Hippocampal formation (tissue), 2 donors: ENCODE measurements around the gene NOS3.

Source experiments
- DNase-seq, 2 donors: peaks; one replicate each; lab custom pipeline; 2025; lab: John Stamatoyannopoulos, UW

Gene NOS3

DNA sequence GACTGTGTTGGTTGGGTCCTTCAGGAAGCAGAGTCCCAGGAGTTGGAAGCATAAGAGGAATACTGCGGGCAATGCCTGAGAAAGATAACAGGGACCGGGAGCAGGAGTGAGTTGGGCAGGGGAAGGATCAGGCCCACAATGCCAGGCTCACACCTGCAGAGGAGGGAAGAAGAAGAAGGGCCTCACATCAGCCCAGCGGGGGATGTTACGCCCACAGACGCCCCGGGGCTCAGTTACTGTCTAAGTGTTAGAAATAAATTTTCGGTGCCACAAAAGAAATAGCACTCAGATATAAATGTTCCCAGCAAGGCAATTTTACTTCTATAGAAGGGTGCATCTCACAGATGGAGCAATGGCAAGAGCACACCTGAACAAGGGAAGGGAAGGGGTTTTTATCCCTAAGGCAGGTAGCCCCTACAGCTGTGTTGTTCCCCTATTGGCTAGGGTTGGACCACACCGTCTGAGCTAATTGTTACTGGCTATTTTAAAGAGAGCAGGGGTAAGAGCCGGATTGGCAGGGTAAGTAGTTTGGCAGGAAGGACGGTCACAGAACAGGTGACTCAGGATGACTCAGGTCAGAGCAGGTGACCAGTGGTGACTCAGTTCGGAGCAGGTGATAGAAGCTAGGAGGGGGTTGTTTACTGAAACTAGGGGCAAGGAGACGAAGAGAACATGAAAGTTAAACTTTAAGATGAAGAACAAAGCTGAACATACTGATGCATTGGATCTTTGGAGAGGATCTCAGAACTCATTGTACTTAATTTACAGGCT is at the start of gene NOS3:
NOS3 (plus strand) TSS at position 602 of the 771 bp plus-strand sequence. CDS start 2,787 bp downstream, outside the sequence.
- DNase-seq = no peak

DNA sequence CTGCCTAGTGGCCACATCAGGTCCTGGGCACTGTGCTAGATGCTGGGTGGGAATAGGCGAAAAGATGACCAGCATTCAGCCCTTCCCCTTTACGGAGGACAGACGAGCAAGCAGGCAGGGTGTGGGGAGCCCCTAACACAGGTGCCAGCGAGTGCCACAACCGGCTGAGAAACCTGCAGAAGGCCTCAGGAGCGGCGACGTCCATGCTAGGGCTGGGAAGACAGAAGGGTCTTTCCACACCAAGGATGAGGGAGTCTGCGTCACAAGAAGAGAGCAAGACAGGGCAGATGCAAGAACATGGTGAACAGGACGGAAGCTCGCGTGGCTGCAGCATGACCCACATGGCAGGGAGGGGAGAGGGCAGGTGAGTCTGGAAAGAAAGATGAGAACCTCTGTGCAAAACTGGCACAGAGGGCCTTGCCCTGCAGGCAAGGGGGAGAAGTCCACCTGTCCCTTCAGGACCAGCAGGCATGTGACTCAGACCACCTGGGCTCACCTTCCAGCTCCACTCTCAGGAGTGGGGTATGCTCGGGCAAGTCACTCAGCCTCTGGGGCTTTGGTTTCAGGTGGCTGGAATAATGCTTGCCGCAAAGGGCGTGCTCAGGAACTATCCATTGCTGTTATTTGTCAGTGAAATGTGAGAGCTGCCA is 49.3 kb upstream of the NOS3 start:
- DNase-seq = no peak

DNA sequence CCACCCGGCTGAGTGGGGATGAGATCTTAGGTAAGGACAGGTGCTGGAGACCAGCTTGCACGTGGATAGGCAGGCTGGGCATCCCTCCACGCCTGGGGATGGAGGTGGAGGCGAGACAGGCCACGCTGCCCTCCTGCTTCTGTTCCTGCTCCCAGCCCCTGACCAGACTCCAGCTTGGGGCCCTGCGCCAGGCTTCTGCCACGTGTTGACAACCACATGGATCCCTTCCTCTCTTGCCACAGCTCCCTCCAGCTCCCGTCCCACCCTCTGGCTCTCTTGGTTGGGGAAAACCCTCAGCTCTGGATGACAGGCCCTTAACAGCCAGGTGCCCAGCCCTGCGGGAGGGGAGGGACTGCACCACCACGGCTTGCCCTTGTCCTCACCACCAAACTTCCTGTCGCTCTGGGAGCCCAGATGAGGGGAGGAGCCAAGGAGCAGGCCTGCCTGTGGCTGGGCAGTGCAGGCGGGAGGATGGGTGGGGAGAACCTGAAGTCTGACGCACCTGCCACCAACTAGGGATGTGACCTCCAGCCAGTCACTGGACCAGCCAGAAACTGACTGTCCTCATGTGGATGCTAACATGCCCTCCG is 48.7 kb upstream of the NOS3 start:
- DNase-seq = peak in 1 of 2 donors; percentile 7

DNA sequence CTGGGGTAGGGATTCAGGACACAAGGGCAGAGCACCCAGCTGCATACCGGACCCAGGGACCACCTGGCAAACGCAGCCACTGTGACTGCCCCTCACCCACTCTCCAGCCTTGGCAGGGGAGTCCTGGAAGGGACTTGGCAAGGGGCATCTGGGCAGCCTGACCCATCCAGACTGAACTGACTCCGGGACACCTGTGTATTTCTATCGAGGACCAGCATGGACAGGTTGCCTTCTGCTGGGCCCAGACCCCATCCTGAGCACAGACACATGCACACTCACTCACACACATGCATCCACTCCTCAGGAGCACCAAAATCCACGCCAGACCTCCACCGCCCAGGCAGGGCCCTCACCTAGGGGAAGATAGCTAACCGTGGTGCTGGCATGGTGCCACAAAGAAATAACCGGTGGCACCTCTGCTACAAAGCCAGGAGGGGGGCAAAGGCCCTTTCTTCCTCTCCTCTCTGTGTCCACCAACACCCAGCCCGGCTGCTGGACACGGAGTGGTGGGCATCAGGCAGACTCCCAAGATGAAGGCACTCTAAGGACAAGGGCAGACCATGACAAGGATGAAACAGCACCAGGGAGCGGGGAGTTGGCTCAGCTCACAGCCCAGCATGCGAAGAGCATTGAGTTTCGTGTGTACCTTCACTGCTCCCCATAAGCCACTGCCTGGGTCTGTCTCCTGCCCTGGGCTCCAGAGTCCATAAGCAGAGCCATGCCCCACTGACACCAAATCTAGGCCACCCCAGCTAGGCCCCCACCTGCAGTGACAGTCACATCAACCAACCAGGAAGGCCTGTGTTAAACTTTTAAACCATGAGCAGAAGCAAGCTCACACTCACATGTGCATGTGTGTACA is 48.0 kb upstream of the NOS3 start:
- no peak for DNase-seq

DNA sequence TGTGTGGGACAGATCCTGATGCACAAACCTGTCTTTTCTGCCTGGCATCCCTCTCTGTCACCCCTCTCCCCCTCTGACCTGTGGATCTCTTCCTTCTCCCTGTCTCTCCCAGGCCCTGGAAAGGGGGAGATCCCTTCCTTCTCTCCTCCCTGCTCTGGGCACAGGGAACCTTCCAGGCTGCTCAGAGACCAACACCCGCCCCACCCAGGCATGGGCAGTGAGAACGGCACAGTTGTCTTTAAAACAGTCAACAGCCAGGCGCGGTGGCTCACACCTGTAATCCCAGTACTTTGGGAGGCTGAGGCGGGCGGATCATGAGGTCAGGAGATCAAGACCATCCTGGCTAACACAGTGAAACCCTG is 47.4 kb upstream of the NOS3 start:
- no peak for DNase-seq

DNA sequence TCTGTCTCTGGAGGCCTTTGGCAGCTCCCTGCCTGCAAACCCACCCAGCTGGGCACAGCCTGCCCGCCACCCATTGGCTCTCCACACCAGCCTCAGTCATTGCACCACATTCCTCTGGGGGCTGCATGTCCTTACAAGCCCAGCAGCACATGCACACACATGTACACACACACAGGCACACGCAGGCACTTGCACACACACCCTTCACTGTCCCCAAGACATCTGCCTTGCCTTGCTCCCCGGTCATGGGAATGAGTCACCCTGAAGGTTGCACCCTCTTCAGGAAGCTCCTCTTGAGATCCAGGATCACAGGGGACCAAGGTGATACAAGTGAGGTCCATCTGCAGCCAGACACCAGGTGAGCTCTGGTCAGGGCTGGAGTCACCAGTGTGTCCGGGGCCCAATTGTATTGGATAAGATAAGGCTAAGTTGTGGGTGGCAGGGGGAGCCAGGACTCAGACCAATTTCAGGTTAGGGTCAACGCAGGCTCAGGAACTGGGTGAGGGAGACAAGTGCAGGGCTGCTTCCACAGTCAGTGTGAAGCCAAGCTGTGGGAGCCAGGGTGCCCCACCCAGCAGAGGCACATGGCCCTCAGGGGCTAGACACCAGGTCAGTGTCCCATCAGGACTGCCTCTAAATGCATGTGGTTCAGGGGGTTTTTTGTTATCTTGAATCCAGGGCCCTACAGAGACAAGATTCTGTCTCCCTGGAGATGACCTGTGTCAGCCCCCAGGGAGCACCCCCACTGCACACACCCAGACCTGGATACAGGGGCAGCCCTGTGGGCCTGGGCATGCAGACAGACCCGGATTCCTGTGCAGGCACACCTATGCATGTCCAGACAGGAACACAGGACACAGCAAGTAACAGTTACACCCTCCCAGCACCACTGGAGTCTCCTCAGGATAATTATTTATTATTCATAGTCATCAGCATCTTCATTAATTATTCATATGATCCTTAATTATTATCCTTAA is 46.5 kb upstream of the NOS3 start:
- no peak for DNase-seq

DNA sequence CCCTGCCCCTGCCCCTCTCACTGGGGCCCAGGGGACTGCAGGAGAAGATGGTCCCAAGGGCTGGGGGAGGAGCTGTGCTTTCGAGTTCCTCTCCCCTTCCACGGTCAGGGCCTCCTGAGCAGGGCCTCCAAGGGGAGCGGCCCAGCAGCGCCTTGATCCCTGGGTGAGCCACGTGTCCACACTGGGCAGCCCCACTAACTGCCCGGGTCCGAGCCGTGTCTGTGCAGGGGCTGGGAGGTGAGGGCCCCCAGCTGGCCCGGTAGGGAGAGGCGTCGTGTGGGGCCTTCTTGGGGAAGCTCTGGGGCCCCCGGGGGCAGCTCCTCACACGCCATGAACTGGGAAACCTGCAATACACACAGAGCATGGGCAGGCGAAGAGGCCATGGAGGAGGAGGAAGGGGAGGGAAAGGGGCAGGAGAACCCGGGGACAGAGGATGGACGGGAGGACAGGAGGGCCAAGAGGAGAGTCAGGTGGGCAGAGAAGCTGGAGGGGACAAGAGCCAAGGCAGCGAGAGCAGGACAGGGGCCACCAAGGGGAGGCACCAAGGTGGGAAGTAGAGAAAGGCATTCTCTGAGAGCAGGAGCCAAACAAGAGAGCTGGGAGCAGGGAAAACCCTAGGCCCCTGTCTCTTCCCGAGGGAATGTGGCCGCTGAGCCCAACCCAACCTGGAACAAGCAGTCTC is 45.5 kb upstream of the NOS3 start:
- no peak for DNase-seq

DNA sequence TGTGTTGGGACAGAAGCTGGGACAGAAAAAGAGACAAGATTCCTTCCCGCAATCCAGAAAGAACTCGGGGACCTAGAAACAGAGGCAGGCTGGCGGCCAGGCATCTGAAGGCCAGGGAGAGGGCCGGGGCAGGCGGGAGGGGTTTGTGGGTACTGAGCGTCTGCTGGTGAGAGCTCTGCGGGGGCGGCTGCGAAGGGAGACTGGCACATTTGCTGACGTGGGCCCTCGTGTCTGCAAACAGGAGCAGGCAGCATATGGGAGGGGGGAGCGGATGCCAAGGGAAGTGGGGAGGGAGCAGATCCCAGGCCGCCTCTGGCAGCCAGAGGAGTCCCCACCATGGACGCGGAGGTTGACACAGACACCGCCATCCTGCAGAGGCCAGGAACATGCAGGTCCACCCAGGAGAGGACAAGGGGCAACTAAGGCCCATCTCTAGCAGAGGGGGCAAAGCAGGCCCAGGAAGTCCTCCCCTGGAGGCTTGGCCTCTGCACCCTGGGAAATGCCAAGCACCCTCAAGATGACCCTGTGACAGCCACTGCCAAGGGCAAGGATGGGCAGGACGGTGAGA is 44.9 kb upstream of the NOS3 start:
- peak; percentile 34 to 38 for DNase-seq

DNA sequence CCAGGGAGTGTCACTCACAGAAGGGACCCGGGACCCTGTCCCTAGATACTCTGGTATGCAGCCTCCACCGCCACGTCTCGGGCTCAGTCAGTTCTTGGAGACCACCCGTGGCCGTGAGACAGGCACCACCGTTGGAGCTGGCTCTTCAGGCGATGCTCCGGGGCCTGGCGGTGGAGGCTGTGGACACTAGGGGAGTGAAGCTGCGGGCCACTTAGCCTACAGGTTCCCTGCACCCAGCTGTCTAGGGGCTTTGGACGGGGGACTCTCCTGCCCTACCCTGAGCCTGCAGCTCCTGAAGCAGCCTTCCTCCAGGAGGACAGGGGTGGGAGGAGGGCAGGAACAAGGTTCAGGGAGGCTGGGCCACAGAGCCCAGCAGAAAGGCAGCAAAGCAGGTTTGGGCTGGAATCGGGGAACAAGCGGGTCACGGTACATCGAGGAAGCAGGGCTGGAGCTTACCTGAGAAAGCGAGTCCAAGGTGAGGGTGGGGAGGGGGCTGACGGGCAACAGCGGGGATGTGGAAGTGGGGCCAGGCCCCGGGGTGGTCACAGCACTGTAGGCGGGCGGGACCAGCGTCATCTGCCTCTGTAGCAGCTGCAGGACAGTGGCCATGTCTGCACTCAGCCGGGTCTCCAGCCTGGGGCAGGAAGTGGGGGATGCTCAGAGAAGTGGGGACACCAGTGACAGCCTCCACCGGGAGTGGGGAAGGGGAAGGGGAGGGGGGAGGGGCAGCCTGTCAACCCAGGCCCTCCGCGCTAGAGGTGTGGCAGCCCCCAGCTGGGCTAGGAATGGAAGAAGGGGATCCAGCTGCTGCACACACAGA is 44.2 kb upstream of the NOS3 start:
- DNase-seq = no peak

DNA sequence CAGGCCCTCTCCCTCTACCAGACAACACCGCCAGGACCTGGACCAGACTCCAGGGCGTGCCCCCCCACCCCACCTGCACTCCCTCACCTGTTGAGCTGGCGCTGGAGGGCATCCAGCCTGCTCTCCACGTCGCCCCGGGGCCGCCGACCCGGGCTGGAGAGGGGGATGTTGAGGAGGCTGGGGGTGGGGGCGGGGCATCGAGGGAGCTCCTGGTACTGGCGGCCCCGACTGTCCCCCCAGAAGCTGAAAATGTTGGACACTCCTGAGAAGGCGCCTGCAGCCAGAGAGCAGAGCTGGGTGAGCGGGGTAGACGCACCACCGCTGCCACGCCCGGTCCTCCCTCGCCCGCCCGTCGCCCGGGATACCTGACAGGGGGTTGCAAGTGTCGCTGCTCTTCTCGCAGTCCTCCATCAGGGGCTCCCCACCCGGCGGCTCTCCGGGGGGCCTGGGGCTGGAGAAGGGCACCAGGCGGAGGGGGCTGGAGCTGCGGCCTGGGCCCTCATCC is 43.5 kb upstream of the NOS3 start:
- DNase-seq = no peak

DNA sequence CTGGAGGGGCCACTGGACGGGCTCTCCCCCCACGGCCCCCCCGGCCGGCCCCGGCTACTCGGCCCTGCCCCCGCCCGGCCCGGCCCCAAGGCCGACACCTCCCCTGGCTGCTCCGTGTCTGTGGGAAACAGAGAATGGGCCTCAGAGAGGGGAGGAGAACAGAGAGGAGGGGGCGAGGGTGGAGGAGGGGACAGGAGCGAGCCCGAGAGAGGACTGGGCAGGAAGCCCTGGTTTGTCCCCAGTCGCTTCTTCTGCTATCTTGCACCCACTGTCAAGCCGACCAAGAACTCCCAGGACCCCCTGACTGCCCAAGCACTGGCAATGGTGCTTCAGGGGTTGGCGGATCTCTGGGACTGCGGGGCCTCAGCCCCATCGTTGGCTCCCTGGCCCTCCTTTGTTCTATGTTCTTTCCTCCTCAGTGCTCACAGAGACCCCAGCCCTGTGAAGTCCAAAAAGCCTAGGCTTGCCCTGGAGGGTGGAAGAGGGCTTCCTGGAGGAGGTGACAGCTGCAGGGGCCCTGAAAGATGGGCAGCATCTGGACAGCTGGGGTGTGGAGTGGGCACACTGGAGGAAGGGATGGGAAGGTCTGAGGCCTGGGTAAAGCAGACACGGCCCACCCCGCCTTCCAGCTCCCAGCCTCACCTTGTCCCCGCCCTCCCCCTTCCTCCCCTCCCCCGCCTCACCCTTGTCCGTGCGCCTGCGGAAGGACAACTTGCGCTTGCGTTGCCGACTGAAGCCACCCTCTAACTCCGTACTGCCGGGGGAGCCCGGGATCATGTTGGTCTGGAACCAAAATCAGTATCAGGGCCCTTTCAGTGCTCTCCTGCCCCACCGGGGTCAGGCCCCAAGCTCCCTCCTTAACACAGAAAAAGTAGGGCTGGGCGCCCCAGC is 42.8 kb upstream of the NOS3 start:
- no peak for DNase-seq

DNA sequence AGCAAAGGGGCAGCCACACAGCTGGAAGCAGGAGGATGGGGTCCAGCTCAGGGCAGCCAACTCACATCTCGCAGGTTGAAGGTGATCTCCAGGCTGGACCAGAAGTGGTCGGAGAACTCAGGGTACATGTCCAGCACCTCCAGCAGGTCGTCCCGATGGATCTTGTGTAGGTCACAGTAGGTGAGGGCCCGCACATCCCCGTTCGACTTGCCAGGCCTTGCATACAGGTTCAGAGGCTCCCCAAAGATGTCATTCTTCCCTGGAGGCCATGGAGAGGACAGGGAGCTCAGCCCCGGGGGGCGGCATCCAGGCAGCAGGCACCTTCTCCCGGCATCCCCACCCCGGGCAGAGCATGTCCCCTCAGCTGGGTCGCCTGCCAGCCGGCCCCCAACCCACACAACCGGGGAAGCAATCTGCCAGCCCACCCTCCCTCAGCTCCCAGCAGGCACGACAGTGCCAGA is 42.0 kb upstream of the NOS3 start:
- no peak for DNase-seq

DNA sequence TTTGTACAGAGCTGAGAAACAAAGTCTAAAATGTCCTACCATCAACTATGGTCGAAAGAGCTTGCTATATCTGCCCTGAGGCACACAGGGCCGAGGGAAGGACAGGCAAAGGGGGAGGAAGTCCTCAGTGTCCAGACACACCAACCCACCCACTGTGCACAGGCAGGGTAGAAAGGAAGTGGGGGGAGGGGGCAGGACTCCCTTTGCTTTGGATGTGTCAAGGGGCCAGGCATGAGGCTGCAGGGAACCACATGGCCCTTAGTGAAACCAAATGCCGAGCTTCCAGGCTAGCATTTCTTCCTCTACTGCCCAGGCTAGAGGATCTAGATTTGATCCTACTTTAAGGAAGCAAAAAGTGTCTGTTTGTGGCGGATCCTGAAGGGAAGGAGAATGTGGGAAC is 41.3 kb upstream of the NOS3 start:
- no peak for DNase-seq

DNA sequence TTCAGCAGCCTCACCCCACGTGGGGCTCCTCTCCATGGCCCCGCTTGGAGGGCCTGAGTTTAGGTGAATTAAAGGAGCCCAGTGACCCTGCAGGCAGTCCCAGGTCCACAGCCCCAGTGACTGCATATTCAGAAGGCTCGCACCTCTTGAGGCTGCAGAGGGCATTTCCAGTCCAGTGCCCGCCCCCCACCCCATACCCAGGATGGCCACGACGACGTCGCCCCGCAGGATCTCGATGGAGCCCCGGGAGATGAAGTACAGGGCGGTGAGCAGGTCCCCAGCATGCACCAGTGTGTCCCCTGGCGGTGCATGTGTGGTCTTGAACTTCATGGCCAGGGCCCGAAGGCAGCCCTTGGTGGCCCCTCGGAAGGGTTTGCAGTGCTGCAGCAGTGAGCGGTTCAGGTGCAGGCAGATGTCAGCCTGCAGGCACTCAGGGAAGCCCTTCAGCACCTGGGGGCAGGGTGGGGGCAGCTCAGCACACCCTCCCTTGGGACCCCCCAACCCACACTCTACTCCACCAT is 40.8 kb upstream of the NOS3 start:
- no peak for DNase-seq

DNA sequence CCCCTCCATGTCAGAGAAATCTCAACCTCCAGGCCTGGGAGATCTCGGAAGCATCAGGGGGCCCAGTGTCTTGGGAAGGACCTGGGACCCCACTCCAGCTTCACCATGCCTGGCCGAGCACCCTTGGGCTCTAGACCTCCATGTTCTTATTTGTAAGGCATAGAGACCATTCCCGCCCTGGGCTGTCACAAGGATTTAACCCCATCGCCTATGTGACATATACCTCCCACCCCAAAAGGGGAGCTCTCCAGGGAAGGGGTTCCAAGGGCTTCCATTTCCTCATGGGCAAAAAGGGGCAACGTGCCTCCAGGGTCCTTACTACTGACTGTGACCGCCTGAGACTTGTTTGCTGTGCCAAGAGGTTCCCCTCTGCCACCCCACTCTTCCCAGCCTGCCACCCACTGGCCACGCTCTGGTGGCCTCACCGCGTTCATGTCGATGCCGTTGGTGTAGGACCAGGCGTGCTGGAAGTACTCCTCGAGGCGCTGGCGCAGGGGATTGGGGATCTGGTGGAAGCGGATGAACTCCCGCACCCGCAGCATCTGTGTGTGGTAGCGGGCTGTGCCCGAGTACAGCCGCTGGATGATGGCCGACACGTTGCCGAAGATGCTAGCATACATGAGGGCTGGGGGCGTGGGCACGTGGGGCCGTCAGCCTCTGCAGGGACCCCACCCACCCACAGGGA is 40.2 kb upstream of the NOS3 start:
- DNase-seq = no peak

DNA sequence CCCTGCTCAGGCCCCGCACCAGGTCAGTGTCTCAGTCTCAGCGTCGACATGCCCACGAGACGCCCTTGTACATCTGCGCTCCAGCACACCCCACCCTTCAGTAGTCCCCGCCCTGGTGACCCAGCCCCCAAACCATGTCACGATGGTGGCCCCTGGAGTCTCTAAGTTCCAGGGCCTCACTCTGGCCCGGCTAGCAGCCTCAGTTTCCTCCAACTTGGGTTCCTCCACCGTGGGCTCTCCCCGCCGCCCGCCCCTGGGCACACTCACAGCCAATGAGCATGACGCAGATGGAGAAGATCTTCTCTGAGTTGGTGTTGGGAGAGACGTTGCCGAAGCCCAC is 39.7 kb upstream of the NOS3 start:
- no peak for DNase-seq

DNA sequence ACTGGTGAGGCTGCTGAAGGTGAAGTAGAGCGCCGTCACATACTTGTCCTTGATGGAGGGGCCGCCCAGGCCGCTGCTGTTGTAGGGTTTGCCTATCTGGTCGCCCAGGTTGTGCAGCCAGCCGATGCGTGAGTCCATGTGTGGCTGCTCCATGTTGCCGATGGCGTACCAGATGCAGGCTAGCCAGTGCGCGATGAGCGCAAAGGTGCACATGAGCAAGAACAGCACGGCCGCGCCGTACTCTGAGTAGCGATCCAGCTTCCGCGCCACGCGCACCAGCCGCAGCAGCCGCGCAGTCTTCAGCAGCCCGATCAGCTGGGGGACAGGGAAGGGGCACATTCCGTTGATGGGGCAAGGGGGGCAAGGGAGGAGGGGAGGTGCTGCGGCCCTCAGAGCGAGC is 39.3 kb upstream of the NOS3 start:
- DNase-seq = no peak
